HepG2 (cell line): ENCODE measurements around the gene FRAS1. TPM values are rescaled to one million over a fixed set of nuclear protein-coding genes. Genes with fewer than 3 reads are reported as not detected.

Experiments used
- ARID4A ChIP-seq: sonication (generic); formaldehyde crosslinking; IDR thresholded peaks from 2 replicates; pipeline ENCODE4 v1.5.0; 2020; ENCODE audit warnings: mild to moderate bottlenecking, missing genetic modification reagents, borderline replicate concordance
- EEA1 ChIP-seq: sonication (generic); formaldehyde crosslinking; IDR thresholded peaks from 2 replicates; pipeline ENCODE4 v1.5.1; 2020; ENCODE audit warnings: mild to moderate bottlenecking, missing genetic modification reagents, borderline replicate concordance
- HCFC1 ChIP-seq: fragments of 150-350 bp; IDR thresholded peaks from 2 replicates; pipeline ENCODE4 v1.6.1; 2014; ENCODE audit warnings: low read depth, low read length
- HDAC1 ChIP-seq: sonication (generic); formaldehyde crosslinking; IDR thresholded peaks from 2 replicates; pipeline ENCODE4 v1.5.1; 2020; ENCODE audit warnings: mild to moderate bottlenecking, missing genetic modification reagents
- HMG20A ChIP-seq: IDR thresholded peaks from 2 replicates; pipeline ENCODE4 v1.6.1; 2016; ENCODE audit warnings: borderline replicate concordance
- LBX2 ChIP-seq: sonication (generic); formaldehyde crosslinking; IDR thresholded peaks from 2 replicates; pipeline ENCODE4 v1.5.0; 2020; ENCODE audit warnings: missing genetic modification reagents, mild to moderate bottlenecking, borderline replicate concordance
- MEIS2 ChIP-seq: sonication (generic); formaldehyde crosslinking; IDR thresholded peaks from 2 replicates; pipeline ENCODE4 v1.9.0; 2021; ENCODE audit warnings: mild to moderate bottlenecking, missing genetic modification reagents
- NFE2L2 ChIP-seq: fragments of 150-350 bp; IDR thresholded peaks from 2 replicates; pipeline ENCODE4 v1.6.1; 2014; ENCODE audit warnings: low read length
- PCBP1 ChIP-seq: fragments of 200-400 bp; formaldehyde crosslinking; IDR thresholded peaks from 2 replicates; pipeline ENCODE4 v1.6.1; 2017; ENCODE audit warnings: mild to moderate bottlenecking, low read depth, low read length, borderline replicate concordance
- PHF8 ChIP-seq: sonication (generic); formaldehyde crosslinking; IDR thresholded peaks from 2 replicates; pipeline ENCODE4 v1.5.0; 2020; ENCODE audit warnings: missing genetic modification reagents
- PTBP1 ChIP-seq: fragments of 200-400 bp; formaldehyde crosslinking; IDR thresholded peaks from 2 replicates; pipeline ENCODE4 v1.6.1; 2018; ENCODE audit warnings: low read length, low read depth; ENCODE audit not compliant: poor library complexity, severe bottlenecking
- SIX1 ChIP-seq: sonication (generic); formaldehyde crosslinking; IDR thresholded peaks from 2 replicates; pipeline ENCODE4 v1.4.0; 2020; ENCODE audit warnings: missing genetic modification reagents, borderline replicate concordance
- SOX6 ChIP-seq, 2 experiments: fragments of 450-650 bp in 1 of 2; sonication (generic) in 1 of 2; formaldehyde crosslinking in 1 of 2; IDR thresholded peaks; 2 replicates each; pipeline versions ENCODE4 v1.4.0 to v1.6.1; 2017 to 2020; ENCODE audit warnings: antibody characterized with exemption in 1 of 2, mild to moderate bottlenecking in 1 of 2, missing genetic modification reagents in 1 of 2
- SRSF9 ChIP-seq: fragments of 200-400 bp; formaldehyde crosslinking; IDR thresholded peaks from 2 replicates; pipeline ENCODE4 v1.6.1; 2018; ENCODE audit warnings: borderline replicate concordance, mild to moderate bottlenecking, low read depth, low read length; ENCODE audit not compliant: insufficient read depth, poor library complexity, severe bottlenecking
- ZBED4 ChIP-seq: sonication (generic); formaldehyde crosslinking; IDR thresholded peaks from 2 replicates; pipeline ENCODE4 v1.4.0; 2020; ENCODE audit warnings: missing genetic modification reagents, borderline replicate concordance
- ZNF101 ChIP-seq: sonication (generic); formaldehyde crosslinking; IDR thresholded peaks from 2 replicates; pipeline ENCODE4 v1.4.0; 2020; ENCODE audit warnings: mild to moderate bottlenecking, low read depth, missing genetic modification reagents, borderline replicate concordance
- ZNF124 ChIP-seq: sonication (generic); formaldehyde crosslinking; IDR thresholded peaks from 2 replicates; pipeline ENCODE4 v1.4.0; 2020; ENCODE audit warnings: missing genetic modification reagents
- ZNF235 ChIP-seq: sonication (generic); formaldehyde crosslinking; IDR thresholded peaks from 2 replicates; pipeline ENCODE4 v1.8.1; 2023; ENCODE audit warnings: mild to moderate bottlenecking, missing genetic modification reagents, borderline replicate concordance
- ZNF597 ChIP-seq: sonication (generic); formaldehyde crosslinking; IDR thresholded peaks from 2 replicates; pipeline ENCODE4 v1.5.0; 2020; ENCODE audit warnings: missing genetic modification reagents
- ZNF788 ChIP-seq: sonication (generic); formaldehyde crosslinking; IDR thresholded peaks from 2 replicates; pipeline ENCODE4 v1.5.0; 2020; ENCODE audit warnings: mild to moderate bottlenecking, missing genetic modification reagents, borderline replicate concordance
- polyA plus RNA-seq, 8 experiments: library from polyadenylated mRNA; depleted of rRNA in 3 of 8; stranded (reverse) in 7 of 8; unstranded in 1 of 8; fragments of >200 nt; fragmentation: Illumina TruSeq in 4 of 8; extraction: Trizol in 4 of 8; gene quantifications; 2 replicates each; pipeline versions ENCODE4 v1.2.1 to v1.2.3, GENCODE V29; 2011 to 2016; ENCODE audit warnings: low read depth in 4 of 8, missing spikeins in 1 of 8, mixed read lengths in 1 of 8; ENCODE audit not compliant: insufficient read depth in 1 of 8
- total RNA-seq, 5 experiments: library from RNA; depleted of rRNA; stranded (reverse); fragments of >200 nt; fragmentation: Illumina TruSeq; extraction: Trizol; gene quantifications; 2 replicates each; pipeline ENCODE4 v1.2.3, GENCODE V29; 2016; ENCODE audit warnings: low read depth in 1 of 5

FRAS1 gene
- total and polyA plus RNA-seq, 2 of the 13 experiments (the other 11 are each of a cell fraction or from before 2014, with no cell fraction given) = 22.5 to 31.6 TPM

- TF ChIP-seq ZBED4 (CRISPR knock-in tag) (no peak), SIX1 (CRISPR knock-in tag) (peak; percentile 57; the same call in 1 of the 2 replicates), ZNF235 (CRISPR knock-in tag) (no peak), PHF8 (CRISPR knock-in tag) (no peak), ZNF597 (CRISPR knock-in tag) (no peak), NFE2L2 (no peak), LBX2 (no peak), MEIS2 (CRISPR knock-in tag) (no peak), ARID4A (CRISPR knock-in tag) (peak; percentile 27; the same call in 1 of the 2 replicates), HMG20A (CRISPR knock-in tag) (peak; percentile 68; the same call in 1 of the 2 replicates), HDAC1 (CRISPR knock-in tag) (0 out of 2 replicates have a peak, but pooled peaks have one; percentile 44), SOX6 (IDR thresholded peaks at IDR 0.05) (no peak), SOX6 (CRISPR knock-in tag; IDR thresholded peaks at IDR 0.05) (peak; percentile 85), ZNF124 (no peak), ZNF788 (CRISPR knock-in tag) (no peak), ZNF101 (CRISPR knock-in tag) (no peak), EEA1 (no peak), PCBP1 (no peak), SRSF9 (no peak), PTBP1 (no peak), HCFC1 (no peak)
Measured at GRCh38 chr4:78165758-78166157, 108.6 kb downstream of the FRAS1 start (continued).
